ENCODE data around the gene CAMK2N2.

Gene CAMK2N2

DNA sequence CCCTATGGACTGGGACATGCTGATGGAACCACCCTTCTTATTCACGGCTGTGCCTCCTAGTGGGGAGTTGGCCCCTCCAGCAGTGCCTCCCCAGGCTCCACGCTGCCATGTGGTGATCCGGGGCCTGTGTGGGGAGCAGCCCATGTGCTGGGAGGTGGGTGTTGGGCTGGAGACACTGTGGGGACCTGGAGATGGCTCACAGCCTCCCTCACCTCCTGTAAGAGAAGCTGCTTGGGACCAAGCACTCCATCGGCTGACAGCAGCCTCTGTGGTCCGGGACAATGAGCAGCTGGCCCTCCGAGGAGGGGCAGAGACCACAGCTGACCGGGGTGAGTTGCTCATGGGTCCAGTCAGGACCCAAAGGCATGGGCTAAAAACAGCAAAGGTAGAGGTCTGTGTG is 21.6 kb downstream of the CAMK2N2 start:
- no peak for DNase-seq

DNA sequence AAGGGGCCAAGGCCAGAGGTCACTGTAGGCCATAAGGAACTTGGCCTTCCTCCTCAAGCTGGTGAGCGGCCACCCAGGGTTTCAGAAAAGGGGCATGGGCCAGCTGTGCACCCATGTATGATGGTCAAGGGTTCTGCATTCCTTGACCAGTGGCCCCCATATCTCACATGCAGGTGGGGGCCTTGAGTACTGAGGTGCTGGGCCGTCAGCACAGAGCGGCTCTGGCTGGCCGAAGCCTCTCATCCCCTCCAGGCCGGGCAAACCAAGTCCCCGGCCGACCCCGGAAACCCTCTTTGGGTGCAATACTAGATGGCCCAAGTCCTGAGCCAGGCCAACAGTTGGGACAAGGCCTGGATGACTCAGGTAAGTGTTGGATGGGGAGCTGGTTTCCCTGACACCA is 22.1 kb downstream of the CAMK2N2 start:
- no peak for DNase-seq

DNA sequence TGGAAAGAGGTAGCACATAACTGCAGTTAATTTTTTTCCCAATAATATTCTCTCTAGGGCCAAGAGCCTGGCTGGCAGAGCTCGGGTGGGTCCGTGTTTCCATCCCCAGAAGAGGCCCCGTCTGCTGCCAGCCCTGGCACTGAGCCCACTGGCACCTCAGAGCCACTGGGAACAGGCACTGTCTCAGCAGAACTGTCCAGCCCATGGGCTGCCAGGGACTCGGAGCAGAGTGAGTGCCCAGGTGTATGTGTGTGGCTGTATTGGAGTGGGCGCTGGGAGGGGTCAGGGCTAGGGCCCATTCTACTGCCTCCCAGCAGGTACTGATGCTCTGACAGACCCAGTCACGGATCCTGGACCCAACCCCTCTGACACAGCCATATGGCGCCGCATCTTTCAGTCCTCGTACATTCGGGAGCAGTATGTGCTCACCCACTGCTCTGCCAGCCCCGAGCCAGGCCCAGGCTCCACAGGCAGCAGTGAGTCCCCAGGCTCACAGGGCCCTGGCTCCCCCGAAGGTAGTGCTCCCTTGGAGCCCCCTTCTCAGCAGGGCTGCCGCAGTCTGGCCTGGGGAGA is 23.0 kb downstream of the CAMK2N2 start:
- no peak for DNase-seq

DNA sequence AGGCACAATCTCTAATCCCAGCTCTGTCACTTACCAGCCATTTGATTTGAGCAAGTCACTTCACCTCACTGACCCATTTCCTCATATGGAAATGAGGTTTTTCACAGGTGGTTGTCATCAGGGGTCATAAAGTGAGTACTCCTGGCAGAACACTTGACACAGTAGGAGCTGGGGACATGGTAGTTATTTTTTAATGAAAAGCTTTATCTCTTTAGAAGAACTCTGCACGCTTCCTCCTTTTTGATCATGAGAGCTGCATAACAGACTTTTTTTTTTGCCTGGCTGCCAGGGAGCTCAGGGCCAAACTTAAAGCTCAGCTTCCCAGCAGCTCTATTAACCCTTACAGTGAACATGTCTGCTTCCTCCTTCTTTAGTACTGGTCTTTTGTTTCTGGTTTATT is 23.5 kb downstream of the CAMK2N2 start:
- peak; percentile 60 for DNase-seq

DNA sequence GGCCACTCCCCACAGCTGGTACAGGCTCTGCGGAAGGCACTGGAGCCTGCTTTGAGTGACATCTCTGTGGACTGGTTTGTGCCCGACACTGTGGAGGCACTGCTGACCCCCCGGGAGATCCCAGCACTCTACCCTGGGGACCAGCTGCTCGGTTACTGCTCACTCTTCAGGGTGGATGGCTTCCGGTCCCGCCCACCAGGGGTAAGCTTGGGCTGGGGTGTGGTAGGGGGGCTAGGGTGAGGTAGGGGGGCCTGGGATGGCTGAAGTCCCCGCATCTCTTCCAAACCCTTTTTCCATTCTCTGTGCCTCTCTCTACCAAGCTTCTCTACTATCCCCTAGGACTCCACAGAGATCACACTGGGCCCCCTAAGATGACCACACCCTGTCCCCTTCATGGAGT is 24.1 kb downstream of the CAMK2N2 start:
- DNase-seq = no peak

DNA sequence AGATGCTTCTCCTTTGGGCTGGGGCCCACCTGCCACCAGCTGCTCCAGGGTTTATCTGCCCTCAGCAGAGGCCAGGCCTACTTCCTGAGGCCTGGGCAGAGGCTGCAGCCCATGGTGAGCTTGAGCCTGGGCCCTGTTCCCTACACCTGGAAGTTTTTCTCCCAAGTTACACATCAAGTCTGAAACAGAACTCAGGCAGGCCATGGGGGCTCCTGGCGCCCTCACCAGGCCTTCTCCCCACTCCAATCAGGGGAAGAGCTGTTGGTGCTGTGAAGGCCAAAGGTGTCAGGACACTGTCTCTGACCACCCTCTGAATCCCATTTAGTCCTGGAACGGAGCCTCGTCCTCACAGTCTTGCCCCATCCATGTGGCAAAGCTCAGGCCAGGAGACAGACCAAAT is 24.7 kb downstream of the CAMK2N2 start:
- no peak for DNase-seq

DNA sequence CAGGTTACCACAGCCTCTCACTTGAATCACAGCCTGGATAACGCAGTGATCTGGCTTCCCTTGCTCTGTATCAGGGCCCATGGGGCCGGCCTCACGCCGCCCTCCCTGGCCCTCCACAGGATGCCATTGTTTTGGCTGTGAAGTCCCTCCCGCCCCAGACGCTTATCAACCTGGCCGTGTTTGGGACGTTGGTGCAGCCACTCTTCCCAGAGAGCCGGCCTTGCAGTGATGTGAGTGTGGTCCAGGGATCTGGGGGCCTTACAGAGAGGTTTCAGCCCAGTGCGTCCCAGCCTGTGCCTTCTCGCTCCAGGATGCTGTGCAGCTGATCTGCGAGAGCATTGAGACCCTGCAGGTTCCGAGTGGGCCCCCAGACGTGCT is 25.3 kb downstream of the CAMK2N2 start:
- no peak for DNase-seq

DNA sequence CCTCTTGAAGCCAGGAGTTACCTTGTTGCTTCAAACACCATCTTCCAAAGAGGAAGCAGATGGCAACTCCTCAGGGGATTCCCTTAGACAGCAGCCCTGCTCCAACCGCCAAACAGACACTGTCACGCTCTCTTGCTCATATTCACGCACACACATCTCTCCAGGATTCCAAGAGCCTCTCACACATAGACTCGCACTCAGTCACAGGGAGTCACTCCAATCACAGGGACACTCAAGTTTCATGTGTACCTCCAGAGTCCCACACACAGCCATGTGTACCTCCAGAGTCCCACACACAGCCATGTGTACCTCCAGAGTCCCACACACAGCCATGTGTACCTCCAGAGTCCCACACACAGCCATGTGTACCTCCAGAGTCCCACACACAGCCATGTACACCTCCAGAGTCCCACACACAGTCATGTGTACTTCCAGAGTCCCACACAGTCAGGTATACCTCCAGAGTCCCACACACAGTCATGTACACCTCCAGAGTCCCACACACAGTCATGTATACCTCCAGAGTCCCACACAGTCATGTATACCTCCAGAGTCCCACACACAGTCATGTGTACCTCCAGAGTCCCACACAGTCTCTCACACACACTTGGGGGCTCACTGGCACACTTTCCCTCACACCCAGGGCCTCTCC is 25.8 kb downstream of the CAMK2N2 start:
- DNase-seq = no peak

DNA sequence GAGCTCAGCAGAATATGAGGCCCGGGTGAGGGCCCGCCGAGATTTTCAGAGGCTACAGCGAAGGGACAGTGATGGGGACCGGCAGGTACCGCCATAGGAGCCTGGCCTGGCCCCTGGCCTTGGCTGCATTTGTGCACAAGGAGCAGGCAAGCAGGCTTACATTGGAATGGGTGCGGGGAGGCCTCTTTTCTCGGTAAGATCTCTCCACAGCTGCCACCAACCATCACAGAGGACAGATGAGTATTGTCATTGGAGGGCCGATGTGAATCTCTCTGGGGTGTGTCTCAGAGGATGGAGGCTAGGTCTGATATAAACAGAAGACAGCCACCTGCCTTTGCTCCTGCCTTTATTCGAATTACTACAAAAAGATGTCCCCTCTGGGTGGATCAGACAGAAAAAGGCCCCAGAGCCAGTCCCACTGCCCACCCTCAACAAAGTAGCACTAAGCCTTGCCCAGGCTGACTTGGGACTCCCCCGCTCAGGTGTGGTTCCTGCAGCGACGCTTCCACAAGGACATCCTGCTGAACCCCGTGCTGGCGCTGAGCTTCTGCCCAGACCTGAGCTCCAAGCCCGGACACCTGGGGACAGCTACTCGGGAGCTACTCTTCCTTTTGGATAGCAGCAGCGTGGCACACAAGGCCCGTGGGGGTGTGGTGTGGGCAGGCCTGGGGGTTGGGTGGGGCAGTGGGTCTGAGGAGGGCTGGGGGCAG is 26.5 kb downstream of the CAMK2N2 start:
- DNase-seq = no peak

DNA sequence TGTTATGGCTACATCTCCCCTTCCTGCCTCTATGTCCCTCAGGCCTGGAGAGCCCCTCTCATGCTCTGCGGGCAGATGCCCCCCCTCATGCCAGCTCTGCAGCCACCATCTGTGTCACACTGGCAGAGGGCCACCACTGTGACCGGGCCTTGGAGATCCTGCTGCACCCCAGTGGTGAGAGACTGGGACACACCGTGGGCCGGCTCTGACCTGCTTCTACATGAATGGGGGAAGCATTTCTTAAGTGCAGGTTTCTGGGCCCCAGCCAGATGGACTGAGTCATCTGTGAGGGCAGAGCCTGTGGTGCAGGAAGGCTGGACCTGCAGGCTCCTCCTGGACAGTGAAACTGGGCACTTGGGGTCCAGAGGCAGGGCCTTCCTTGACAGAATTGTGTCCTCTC is 27.1 kb downstream of the CAMK2N2 start:
- DNase-seq = peak; percentile 61

DNA sequence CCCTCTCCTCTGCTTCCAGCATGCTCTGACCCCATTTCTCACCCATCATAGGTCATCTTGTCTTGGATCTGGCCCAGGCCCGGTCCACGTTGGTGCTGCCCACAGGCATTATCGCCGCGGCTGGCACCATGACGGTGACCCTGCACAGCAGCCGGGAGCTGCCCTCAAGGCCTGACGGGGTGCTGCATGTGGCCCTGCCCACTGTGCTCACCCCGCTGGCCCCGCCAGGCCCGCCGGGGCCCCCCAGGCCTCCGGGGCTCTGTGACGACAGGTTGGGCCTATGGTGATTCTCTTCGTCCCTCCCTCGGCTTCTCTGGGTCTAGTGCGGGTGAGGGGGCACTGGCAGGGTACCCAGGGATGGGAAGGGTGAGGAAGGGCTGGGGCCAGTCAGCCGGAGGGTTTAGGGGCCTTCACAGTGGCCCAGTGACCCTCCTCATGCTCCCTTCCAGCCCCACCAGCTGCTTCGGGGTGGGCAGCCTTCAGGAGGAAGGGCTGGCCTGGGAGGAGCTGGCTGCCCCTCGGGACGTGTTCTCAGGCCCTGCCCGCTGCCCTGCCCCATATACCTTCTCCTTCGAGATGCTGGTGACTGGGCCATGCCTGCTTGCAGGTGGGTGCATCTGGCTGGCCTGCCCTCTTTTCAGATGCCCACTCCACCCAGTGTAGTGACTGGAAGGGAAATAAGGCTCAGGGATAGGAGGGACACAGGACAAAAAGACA is 28.1 kb downstream of the CAMK2N2 start:
- DNase-seq = no peak

DNA sequence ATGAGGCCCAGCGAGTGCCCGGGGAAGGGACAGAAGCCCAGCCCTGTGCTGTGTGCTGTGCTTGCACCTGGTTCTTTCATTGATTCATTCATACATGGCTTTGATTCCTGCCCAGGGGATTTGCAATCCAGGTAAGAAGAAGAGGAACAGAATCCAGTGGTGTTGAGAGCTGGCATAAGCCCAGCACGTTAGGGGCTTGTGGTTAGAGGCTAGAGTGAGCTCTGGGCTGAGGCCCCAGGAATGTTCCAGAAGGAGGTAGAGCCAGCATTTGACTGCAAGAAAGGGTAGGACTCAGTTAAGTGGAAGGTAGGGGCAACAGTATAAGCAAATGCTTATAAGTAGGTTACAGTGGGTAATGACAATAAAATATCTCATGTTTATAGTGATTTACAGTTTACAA is 29.7 kb downstream of the CAMK2N2 start:
- DNase-seq = no peak

DNA sequence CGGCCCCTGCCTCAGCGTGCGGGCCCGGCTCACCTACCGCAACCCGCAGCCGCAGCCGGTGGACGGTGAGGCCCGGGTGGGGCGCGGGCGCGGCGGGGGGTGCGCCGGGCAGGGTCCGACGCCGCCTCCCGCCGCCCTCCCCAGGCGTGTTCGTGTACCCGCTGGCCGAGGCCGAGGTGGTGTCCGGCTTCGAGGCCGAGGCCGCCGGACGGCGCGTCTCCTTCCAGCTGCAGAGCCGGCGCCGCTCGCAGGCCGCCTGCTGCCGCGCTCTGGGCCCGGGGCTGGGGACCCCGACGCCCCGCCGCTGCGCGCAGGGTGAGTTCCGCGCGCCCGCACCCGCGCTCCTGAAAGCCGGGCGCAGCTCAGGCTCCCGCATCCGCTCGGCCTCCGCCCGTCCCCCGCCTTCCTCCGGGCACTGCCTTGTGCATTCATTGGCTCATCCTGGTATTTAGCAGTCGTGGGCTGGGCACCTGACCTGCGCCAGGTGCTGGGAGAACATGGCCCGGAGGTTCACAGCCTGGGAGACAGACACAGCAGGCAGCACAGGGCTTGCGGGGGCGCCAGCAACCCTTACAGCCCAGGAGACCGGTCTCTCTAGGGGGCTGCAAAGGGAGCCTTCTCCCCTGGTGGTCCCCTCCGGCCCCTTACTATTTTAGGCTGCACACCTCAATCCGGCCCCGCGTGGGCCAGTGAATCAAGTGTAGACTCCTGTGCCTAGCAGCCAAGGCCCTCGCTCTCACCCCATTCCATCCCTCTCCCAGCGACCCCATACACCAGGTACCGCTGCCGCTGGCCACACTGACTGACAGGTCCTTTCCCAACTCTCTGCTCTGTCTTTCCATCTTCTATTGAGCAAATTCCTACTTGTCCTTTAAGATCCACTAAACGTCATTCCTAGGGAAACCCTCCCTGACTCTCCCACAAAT is 30.5 kb downstream of the CAMK2N2 start:
- DNase-seq = no peak

DNA sequence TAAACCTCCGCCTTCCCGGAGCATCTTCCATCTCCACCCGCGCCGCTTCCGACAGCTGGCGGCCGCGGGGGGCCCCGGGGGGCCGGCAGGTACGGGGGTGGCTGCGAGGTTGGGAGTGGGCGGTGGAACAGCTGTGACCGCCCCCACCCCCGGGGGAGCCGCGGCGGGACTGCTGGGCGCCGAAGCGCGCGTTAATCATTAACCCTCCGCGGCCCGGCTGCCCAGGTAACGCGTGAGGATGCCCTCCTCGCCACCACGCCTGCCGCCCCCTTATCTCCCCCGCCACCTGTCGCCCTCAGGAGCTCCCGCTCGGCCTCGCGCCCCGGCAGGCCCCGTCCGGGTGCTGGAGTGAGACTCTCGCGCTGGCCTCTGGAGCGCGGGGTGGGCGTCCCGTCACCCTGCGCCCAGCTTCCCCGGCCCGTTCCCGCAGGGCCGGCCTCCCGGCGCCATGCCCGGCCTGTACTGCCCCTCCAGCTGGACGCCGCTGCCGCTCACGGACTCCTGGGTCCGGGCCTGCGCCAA is 31.2 kb downstream of the CAMK2N2 start:
- peak; percentile 54 for DNase-seq

DNA sequence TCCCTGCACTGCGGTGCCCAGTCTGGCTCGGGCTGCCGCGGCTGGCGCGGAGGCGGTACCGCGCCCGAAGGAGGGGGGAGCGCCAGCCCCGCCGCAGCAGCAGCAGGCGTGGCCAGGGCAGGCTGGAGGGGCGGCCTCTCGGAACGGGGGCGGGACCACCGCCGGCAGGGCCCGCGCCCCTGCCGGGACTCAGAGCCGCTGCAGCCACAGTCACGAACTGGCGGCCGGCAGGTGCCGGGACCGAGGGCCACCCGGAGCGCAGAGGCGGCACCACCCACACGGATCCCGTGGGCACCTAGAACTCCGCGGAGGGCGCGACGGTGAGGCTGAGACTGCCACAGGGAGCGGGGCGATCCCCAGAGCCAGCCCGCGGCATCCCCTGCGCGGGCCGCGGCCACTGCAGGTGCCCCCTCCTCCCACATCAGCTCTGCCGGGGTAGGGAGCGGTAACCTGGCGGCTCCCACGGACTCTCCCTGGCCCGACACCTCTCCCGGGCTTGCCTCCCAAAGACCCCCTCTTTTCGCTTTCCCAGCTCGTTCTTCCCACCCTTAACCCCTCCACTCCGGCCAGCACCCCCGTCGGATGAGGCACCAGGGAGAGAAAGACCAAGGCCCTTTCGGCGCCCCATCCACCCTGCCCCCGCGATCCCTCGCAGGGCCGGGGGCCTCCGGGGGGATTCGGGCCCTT is 31.8 kb downstream of the CAMK2N2 start, which contains the start of gene VWA5B2:
TSS of gene VWA5B2 (plus strand) at position 192 of the 687 bp plus-strand sequence. CDS start 944 bp downstream, outside the sequence.
- peak; percentile 86 for DNase-seq

DNA sequence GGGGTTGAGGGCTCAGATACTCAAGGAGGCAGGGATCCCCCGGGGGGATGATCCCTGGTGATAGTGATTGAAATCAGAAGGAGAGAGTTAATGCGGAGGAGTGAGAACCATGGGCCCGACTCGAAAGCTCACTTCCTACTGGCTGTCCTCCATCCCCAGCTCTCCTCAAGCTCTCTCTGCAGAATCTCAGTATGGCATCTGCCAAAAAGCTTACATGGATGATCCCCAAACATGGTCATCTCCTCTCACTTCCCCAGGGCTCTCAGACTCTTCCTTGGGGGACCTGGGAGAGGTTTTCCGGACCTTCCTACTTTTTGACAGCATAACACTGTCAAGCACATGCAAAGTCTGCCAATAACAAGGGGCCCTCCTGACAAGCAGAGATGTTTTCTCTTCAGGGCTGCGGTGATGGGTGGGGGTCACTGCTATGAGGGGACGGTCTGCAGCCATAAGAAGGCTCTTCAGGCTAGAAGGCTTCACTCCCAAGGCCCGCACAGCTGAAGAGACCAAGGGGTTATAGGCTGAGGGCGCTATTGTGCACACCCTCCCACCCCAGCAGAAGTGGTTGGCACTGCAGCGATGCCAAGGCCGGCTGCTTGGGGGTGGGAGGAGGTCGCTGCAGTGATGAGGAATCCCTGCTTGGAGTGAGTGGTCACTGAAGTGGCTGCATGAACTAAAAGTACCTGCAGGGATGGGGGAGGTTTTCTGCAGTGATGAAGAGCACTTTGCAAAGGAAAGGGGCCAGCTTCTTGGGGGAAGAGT is 32.8 kb downstream of the CAMK2N2 start:
- DNase-seq = peak; percentile 28

DNA sequence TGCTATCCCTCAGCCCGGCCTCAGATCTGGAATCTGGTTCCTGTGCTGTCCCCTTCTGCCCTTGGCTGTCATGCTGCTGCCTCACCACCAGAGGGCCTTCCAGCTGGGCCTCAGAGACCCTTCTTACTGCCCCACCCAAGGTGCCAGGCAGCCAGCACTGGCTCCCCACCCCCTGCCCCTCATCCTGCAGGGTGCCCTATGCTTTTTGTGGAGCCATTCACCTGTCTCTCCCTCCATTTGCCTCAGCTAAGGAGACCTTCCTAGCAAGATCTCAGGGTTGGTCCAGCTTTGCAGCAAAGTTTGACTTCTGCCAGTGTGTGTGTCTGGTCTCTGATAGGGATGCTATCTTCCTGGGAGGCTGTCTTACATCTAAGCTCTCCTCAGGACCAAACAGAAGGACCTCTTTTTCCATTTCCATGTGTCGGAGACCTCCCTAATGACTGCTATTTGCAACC is 33.8 kb downstream of the CAMK2N2 start:
- peak; percentile 74 for DNase-seq

DNA sequence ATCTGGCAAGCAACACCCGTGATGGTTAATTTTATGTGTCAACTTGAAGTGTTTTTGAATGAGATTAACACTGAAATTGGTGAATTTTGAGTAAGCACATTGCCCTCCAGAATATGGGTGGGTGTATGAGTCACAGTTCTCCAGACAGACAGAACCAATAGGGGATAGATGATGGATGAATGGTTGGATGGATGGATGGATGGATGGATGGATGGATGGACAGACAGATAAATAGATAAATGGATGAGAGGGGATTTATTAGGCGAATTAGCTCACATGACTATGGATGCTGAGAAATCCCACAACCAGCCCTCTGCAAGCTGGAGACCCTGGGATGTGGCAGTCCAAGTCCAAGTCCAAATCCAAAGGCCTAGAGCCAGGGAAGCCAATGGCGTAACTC is 37.4 kb downstream of the CAMK2N2 start:
- no peak for DNase-seq

DNA sequence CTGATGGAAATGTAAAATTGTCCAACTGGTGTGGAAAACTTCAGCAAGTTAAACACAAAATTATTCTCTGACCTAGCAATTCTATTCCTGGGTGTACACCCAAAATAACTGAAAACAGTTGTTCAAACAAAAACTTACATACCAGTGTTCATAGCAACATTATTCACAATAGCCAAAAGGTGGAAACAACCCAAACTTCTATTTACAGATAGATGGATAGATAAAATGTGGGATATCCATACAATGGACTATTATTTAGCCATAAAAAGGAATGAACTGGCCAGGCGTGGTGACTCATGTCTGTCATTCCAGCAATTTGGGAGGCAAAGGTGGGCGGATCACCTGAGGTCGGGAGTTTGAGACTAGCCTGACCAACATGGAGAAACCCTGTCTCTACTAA is 38.8 kb downstream of the CAMK2N2 start:
- no peak for DNase-seq

DNA sequence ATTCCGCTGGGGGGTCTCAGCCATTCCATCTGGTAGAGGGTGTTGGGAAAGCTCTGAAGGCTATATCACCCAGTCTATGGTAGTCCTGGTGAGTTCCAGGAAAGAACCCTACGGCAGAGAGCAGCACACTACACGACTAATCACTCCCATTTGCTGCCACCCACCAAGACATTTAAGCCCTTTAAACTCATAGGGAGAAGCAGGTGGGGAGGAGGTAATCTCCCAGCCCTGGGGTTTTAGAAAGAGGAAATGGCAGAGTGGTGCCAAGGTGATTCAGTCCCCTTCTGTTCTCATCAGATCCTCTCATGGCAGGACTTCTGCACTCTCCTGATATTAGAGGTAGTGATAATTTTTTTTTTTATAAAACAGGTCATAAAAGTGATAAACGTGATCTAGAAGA is 42.5 kb downstream of the CAMK2N2 start:
- no peak for DNase-seq

DNA sequence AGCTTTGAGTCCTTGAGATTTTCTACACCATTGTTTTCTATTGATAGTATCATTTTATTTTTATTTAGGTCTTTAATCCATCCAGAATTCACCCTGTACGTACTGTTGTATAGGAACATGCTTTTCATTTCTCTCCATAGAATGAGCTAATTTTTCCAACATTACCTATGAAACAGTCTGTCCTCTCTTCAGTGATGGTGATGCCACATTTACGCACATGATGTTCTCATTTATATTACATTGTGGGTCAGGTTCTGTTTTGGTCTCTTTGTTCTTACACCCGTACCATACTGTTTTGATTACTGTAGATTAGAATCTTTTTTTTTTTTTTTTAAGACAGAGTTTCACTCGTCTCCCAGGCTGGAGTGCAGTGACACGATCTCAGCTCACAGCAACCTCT is 49.6 kb downstream of the CAMK2N2 start:
- DNase-seq = no peak
